Activated CD8-positive, alpha-beta T cell treated with anti-CD3 and anti-CD28 coated beads, Interleukin-2, amount 10 ng/mL, durations not matched to agents 7 days and 5 days (primary cell): ENCODE data around the gene POU2AF2. TPM values are rescaled to one million over a fixed set of nuclear protein-coding genes. Genes with fewer than 3 reads are reported as not detected.
"Not testable (repeated sequence)": the region's sequence is repeated elsewhere in the genome, so short reads cannot be mapped to it uniquely, and the experiment has no call there.

ENCODE experiments used
- ATAC-seq: fragments of 150-1000 bp; cut with Tn5 transposase; one replicate; pipeline ENCODE4 v1.10.0; 2021; ENCODE audit warnings: moderate library complexity
- CTCF ChIA-PET: fragments of 350-600 bp; sonication (Branson Sonifier 250); formaldehyde crosslinking; loops from one replicate; lab custom pipeline; 2021; ENCODE audit warnings: antibody characterized with exemption; lab: Charles Lee
- POLR2A ChIA-PET: fragments of 350-600 bp; sonication (Branson Sonifier 250); formaldehyde crosslinking; loops from one replicate; lab custom pipeline; 2021; ENCODE audit warnings: antibody characterized with exemption; lab: Charles Lee
- DNase-seq: peaks from one replicate; pipeline ENCODE4 v3.0.0-alpha.2; 2020
- H3K27ac Mint-ChIP-seq: one replicate; pipeline ENCODE4 v1.8.0; 2021; ENCODE audit warnings: mild to moderate bottlenecking, mixed read lengths
- H3K27me3 Mint-ChIP-seq: one replicate; pipeline ENCODE4 v1.8.0; 2021; ENCODE audit warnings: low read depth, mixed read lengths
- H3K36me3 Mint-ChIP-seq: one replicate; pipeline ENCODE4 v1.8.0; 2021; ENCODE audit warnings: low read depth, mixed read lengths
- H3K4me1 Mint-ChIP-seq: one replicate; pipeline ENCODE4 v1.8.0; 2021; ENCODE audit warnings: low read depth, mixed read lengths
- H3K4me3 Mint-ChIP-seq: one replicate; pipeline ENCODE4 v1.8.0; 2021; ENCODE audit warnings: mild to moderate bottlenecking, mixed read lengths
- H3K9me3 Mint-ChIP-seq: one replicate; pipeline ENCODE4 v1.8.0; 2022; ENCODE audit warnings: mixed read lengths; ENCODE audit not compliant: insufficient read depth
- total RNA-seq, 2 experiments: library from RNA; stranded (reverse); gene quantifications; one replicate each; pipeline ENCODE4 v1.2.3, GENCODE V29; 2021

POU2AF2 gene
- total RNA-seq, 2 experiments from 2014 or later, result not detected

GRCh38 chr11:111292408-111292807, 46.9 kb downstream of the POU2AF2 start:
- POLR2A ChIA-PET, CTCF ChIA-PET, DNase-seq, H3K27ac Mint-ChIP-seq, H3K27me3 Mint-ChIP-seq, H3K4me1 Mint-ChIP-seq, H3K9me3 Mint-ChIP-seq, ATAC-seq, H3K4me3 Mint-ChIP-seq, H3K36me3 Mint-ChIP-seq: not testable (repeated sequence)

DNA sequence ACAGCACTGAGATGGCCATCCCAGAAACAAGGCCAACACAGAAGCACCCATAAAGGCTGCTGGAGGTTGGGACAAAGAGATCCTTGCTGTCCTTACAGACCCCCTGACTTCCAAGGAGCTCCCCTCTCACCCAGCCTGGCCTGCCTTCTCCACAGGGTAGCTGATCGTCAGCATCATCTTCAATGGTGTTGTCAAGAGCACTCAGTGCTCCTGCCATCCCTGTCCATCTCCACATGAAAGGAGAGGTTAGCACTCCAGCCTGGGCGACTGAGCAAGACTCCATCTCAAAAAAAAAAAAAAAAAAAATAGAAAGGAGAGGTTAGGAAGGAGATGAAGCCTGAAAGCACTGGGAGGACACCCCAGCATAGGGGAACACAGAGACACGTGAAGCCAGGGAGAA, 50.7 kb downstream of the POU2AF2 start:
- POLR2A ChIA-PET, result no interaction called here
- Mint-ChIP-seq H3K27me3 (peaks cover 28% of the 10 kb centered on the region), H3K9me3 (no peaks in the 10 kb centered on the region), H3K27ac (no peak overlapping the region), H3K4me1 (no peaks in the 10 kb centered on the region), H3K36me3 (no peaks in the 10 kb centered on the region), H3K4me3 (no peak overlapping the region)
- CTCF ChIA-PET, result interaction anchor here (1.0 to 1.7 kb wide), 3 partner anchors 127 to 159 kb away, joined by 3 to 5 read pairs (median 4); no protein-coding TSS in a partner anchor
- no peak for DNase-seq
- ATAC-seq, result no peak

DNA sequence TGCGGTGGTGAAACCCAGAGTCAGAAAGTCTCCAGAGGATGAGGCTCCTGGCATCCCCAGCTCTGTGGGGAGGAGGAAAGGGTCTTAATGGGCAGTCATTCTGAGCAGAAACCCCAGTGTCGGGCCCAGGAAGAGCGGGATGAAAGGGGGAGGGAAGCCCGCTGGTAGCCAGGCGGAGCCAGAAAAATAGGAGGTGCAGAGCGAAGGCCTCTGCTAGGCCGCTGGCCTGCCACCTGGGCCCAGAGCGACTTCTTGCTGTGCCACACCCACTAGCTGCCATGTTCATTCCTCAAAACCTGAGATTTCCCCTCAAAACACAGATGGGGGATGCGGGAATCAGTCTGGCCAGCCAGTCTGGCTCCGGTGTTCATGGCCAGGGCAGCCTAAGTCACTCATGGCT, 52.2 kb downstream of the POU2AF2 start:
- Mint-ChIP-seq H3K4me3 (no peak overlapping the region), H3K9me3 (no peaks in the 10 kb centered on the region), H3K4me1 (no peaks in the 10 kb centered on the region), H3K36me3 (no peaks in the 10 kb centered on the region), H3K27ac (no peak overlapping the region), H3K27me3 (peaks cover 42% of the 10 kb centered on the region)
- ChIA-PET POLR2A (no interaction called here), CTCF (interaction anchor here (1.6 to 2.1 kb wide), 2 partner anchors 7 to 131 kb away, joined by 4 to 6 read pairs; no protein-coding TSS in a partner anchor)
- no peak for DNase-seq
- ATAC-seq, result no peak

DNA sequence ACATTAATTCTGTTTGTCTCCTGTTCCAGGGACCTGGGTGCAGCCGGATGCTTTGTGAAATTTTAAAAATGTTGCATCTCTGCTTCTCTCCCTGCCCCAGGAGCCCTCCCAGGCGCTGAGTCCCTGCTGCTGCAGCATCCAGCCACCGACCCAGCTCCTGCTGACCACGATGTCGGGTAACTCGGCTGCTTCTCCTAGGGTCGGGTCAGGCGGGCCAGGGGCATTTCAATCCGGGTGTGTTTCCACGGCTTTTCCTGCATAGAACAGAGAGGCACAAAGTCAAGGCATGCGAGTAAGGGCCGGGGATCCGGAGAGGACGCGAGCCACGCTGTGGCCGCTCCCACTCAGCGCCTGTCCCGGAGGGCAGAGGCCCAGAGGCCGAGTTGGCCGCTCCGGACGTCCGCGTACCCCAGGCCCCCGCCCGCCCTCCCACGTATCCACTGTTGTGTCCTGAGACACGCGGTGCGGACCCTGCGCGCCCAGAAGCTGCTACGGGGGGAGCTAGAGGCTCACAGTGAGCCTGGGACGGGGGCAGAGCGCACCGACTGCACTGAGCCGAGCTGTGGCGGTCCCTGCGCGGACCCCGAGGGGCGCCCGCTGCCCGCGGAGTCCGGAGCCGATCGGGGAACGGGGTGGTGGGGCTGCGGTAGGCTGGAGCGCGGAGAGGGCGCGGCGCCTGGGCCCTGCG, 53.0 kb downstream of the POU2AF2 start, which contains the start of gene POU2AF3:
Gene POU2AF3 (plus strand): TSS at position 134 of the 688 bp plus-strand sequence. CDS start 36 bp downstream, at position 170.
- CTCF ChIA-PET, result interaction anchor here (0.9 to 2.1 kb wide), 3 partner anchors 8 to 130 kb away, joined by 3 to 6 read pairs (median 4); no protein-coding TSS in a partner anchor
- DNase-seq (no peak), ATAC-seq (peak; percentile 23)
- peaks cover 44% of the 10 kb centered on the region for H3K27me3 Mint-ChIP-seq
- H3K9me3 Mint-ChIP-seq, result no peaks in the 10 kb centered on the region
- H3K4me1 Mint-ChIP-seq, result no peaks in the 10 kb centered on the region
- H3K4me3 Mint-ChIP-seq, result peak within 1 kb of the TSS; percentile 9
- POLR2A ChIA-PET, result interaction anchor here (1.6 kb wide), 1 partner anchor 14 kb away, joined by 4 read pairs; no protein-coding TSS in a partner anchor
- no peaks in the 10 kb centered on the region for H3K36me3 Mint-ChIP-seq
- H3K27ac Mint-ChIP-seq, result no peak within 1 kb of the TSS

- no peaks in the 10 kb centered on the region for H3K4me1 Mint-ChIP-seq
- CTCF ChIA-PET, result interaction anchor here (0.9 to 2.1 kb wide), 4 partner anchors 9 to 129 kb away, joined by 3 to 6 read pairs (median 4); no protein-coding TSS in a partner anchor
- peaks cover 44% of the 10 kb centered on the region for H3K27me3 Mint-ChIP-seq
Observed at GRCh38 chr11:111299101-111300026, 53.8 kb downstream of the POU2AF2 start.

GRCh38 chr11:111300569-111300968, 55.0 kb downstream of the POU2AF2 start:
- DNase-seq (no peak), ATAC-seq (no peak)
- ChIA-PET CTCF (interaction anchor here (1.0 to 3.3 kb wide), 3 partner anchors 17 to 128 kb away, joined by 3 to 7 read pairs (median 3); no protein-coding TSS in a partner anchor), POLR2A (no interaction called here)
- Mint-ChIP-seq H3K9me3 (no peaks in the 10 kb centered on the region), H3K27ac (no peak overlapping the region), H3K4me1 (no peaks in the 10 kb centered on the region), H3K4me3 (no peak overlapping the region), H3K36me3 (no peaks in the 10 kb centered on the region), H3K27me3 (peaks cover 51% of the 10 kb centered on the region)

More at GRCh38 chr11:111299101-111300026, 53.8 kb downstream of the POU2AF2 start:
- Mint-ChIP-seq H3K9me3 (no peaks in the 10 kb centered on the region), H3K4me3 (peak overlapping the region; percentile 9), H3K36me3 (no peaks in the 10 kb centered on the region), H3K27ac (no peak overlapping the region)
- POLR2A ChIA-PET, result interaction anchor here (1.6 kb wide), 1 partner anchor 13 kb away, joined by 4 read pairs; no protein-coding TSS in a partner anchor
- no peak for DNase-seq
- peak; percentile 47 for ATAC-seq

DNA sequence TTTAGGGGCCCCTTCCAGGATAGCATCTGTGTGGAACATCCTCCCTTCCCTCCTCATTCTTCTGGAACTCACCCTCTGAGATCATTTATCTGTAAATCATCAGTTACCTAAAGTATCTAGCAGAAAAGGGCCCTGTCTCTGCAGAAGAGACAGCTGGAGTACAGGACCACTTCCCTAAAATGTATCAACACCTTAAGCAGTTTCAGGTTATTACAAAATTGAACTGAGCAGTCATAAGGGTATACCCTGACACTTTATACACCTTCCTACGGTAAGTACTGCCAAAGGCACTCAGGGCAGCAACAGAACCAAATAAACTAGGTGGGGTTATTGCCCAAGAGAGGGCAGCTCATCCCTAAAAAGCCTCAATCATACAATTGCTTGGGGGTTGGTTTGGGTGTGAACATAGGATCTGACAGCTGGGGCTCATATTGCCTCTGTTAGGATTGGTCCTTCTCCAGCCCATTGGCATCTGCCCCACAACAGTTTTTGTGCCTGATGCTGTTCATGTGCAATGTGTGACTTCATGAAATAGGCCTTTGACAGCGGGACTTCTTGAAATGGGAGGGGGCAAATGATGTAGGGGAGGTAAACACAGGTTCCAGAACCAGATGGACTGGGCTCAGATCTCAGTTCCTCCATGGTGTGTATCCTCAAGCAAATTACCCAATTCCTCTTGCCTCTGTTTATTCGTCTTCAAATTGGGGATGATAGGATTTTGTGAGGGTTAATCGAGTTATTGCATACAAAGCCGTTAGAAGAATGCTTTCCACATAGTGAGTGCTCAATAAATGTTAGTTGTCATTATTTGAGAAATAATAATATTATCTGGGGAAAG, 55.7 kb downstream of the POU2AF2 start:
- H3K27ac Mint-ChIP-seq, result no peak overlapping the region

DNA sequence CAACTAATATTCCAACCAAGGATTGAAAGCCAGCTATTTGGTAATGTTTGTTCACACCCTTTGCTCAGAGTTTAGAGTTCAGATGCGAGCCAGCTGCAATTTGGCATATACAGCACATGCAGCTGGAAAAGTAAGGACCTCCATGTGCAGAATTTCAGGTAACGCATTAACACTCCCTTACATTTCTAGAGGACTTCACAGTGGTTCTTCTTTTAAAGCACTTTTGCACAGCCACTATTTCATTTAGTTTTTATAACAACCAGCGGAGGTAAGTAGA, 56.3 kb downstream of the POU2AF2 start:
- CTCF ChIA-PET, result interaction anchor here (3.3 kb wide), 1 partner anchor 127 kb away, joined by 7 read pairs; no protein-coding TSS in a partner anchor
- Mint-ChIP-seq H3K27me3 (peaks cover 54% of the 10 kb centered on the region), H3K4me3 (no peak overlapping the region), H3K4me1 (no peaks in the 10 kb centered on the region), H3K36me3 (no peaks in the 10 kb centered on the region), H3K27ac (no peak overlapping the region), H3K9me3 (no peaks in the 10 kb centered on the region)
- no peak for DNase-seq
- no peak for ATAC-seq
- POLR2A ChIA-PET, result no interaction called here

More for the DNA sequence above, 55.7 kb downstream of the POU2AF2 start:
- Mint-ChIP-seq H3K4me1 (no peaks in the 10 kb centered on the region), H3K4me3 (no peak overlapping the region), H3K27me3 (peaks cover 51% of the 10 kb centered on the region), H3K36me3 (no peaks in the 10 kb centered on the region), H3K9me3 (no peaks in the 10 kb centered on the region)
- ChIA-PET POLR2A (no interaction called here), CTCF (interaction anchor here (1.0 to 3.3 kb wide), 2 partner anchors 117 to 128 kb away, joined by 3 to 7 read pairs; no protein-coding TSS in a partner anchor)
- DNase-seq (no peak), ATAC-seq (no peak)

- Mint-ChIP-seq H3K4me3 (no peak overlapping the region), H3K36me3 (no peaks in the 10 kb centered on the region), H3K27ac (no peak overlapping the region), H3K4me1 (no peaks in the 10 kb centered on the region), H3K27me3 (peaks cover 55% of the 10 kb centered on the region), H3K9me3 (no peaks in the 10 kb centered on the region)
- POLR2A ChIA-PET, result no interaction called here
- ATAC-seq (no peak), DNase-seq (no peak)
- CTCF ChIA-PET, result interaction anchor here (3.3 kb wide), 1 partner anchor 127 kb away, joined by 7 read pairs; no protein-coding TSS in a partner anchor
Observed at GRCh38 chr11:111302298-111302697, 56.8 kb downstream of the POU2AF2 start.

DNA sequence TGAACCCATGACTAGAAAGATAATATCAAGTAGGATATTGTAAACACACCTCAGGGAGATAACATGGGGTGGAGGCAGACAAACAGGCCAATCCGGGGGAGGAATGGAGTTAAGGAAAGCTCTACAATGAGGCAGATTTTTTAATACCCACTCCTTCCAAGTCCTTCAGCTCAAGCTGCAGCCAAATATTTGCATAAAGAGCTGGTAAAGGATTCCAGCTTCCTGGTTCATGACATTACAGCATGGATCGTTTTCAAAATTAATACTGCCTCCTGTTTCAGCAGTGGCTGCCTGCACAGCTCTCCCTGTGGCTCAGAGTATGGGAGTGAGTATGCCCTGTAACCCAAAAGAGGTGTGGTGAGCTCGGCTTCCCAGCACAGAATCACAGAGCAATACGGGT, 57.9 kb downstream of the POU2AF2 start:
- ChIA-PET CTCF (interaction anchor here (0.6 to 3.3 kb wide), 2 partner anchors 125 to 1360 kb away, joined by 3 to 7 read pairs; no protein-coding TSS in a partner anchor), POLR2A (no interaction called here)
- ATAC-seq, result no peak
- Mint-ChIP-seq H3K4me1 (no peaks in the 10 kb centered on the region), H3K4me3 (no peak overlapping the region), H3K27ac (no peak overlapping the region), H3K9me3 (no peaks in the 10 kb centered on the region), H3K27me3 (peaks cover 55% of the 10 kb centered on the region), H3K36me3 (no peaks in the 10 kb centered on the region)
- no peak for DNase-seq
